OCI-LY1 (cell line): ENCODE measurements around the gene CLEC16A.

Source experiments
- H2AFZ ChIP-seq: fragments of 200-600 bp; sonication (generic), shearing (Covaris generic); 2 replicates; pipeline ENCODE4 v1.6.0; 2014; ENCODE audit warnings: antibody characterized with exemption, mild to moderate bottlenecking, low read length
- H3F3A ChIP-seq: fragments of 200-600 bp; sonication (generic), shearing (Covaris generic); 2 replicates; pipeline ENCODE4 v1.6.0; 2014; ENCODE audit warnings: mild to moderate bottlenecking, antibody characterized with exemption, low read length, moderate library complexity; ENCODE audit not compliant: insufficient read depth
- H3K27ac ChIP-seq: fragments of 200-600 bp; sonication (generic); 2 replicates; pipeline ENCODE4 v1.5.1; 2014; ENCODE audit warnings: low read length, mixed run types, mild to moderate bottlenecking, low read depth; ENCODE audit not compliant: poor library complexity, severe bottlenecking
- H3K27me3 ChIP-seq: fragments of 200-600 bp; sonication (generic); 2 replicates; pipeline ENCODE4 v1.6.0; 2014; ENCODE audit warnings: antibody characterized with exemption, mild to moderate bottlenecking, low read length, moderate library complexity; ENCODE audit not compliant: insufficient read depth
- H3K36me3 ChIP-seq: fragments of 200-600 bp; sonication (generic); 2 replicates; pipeline ENCODE4 v1.6.1; 2014; ENCODE audit warnings: mild to moderate bottlenecking, antibody characterized with exemption, low read length, moderate library complexity, mixed read lengths; ENCODE audit not compliant: insufficient read depth
- H3K4me1 ChIP-seq: fragments of 200-600 bp; sonication (generic); 2 replicates; pipeline ENCODE4 v1.5.1; 2014; ENCODE audit warnings: mild to moderate bottlenecking, low read length, moderate library complexity; ENCODE audit not compliant: insufficient read depth, severe bottlenecking
- H3K4me2 ChIP-seq: fragments of 200-600 bp; sonication (generic), shearing (Covaris generic); 2 replicates; pipeline ENCODE4 v1.6.1; 2014; ENCODE audit warnings: low read length
- H3K4me3 ChIP-seq: fragments of 200-600 bp; sonication (generic); 2 replicates; pipeline ENCODE4 v1.5.1; 2014; ENCODE audit warnings: low read length, low read depth, mild to moderate bottlenecking, mixed read lengths; ENCODE audit not compliant: poor library complexity, severe bottlenecking
- H3K79me2 ChIP-seq: fragments of 200-600 bp; shearing (Covaris generic); 2 replicates; pipeline ENCODE4 v1.6.1; 2016; ENCODE audit warnings: mixed run types, low read length, mixed read lengths; ENCODE audit not compliant: insufficient read depth
- H3K9ac ChIP-seq: fragments of 200-600 bp; sonication (generic), shearing (Covaris generic); 2 replicates; pipeline ENCODE4 v1.6.1; 2014; ENCODE audit warnings: mild to moderate bottlenecking, low read length, mixed read lengths
- H3K9me2 ChIP-seq: fragments of 200-600 bp; sonication (generic), shearing (Covaris generic); 2 replicates; pipeline ENCODE4 v1.6.1; 2014; ENCODE audit warnings: low read depth, mild to moderate bottlenecking, low read length, mixed read lengths
- H3K9me3 ChIP-seq: fragments of 200-600 bp; shearing (Covaris generic); 2 replicates; pipeline ENCODE4 v1.6.1; 2014; ENCODE audit warnings: low read length, mixed read lengths
- H4K20me1 ChIP-seq: fragments of 200-600 bp; sonication (generic), shearing (Covaris generic); 2 replicates; pipeline ENCODE4 v1.6.0; 2016; ENCODE audit warnings: mild to moderate bottlenecking, low read length; ENCODE audit not compliant: insufficient read depth
- CTCF ChIP-seq: fragments of 200-600 bp; sonication (generic), shearing (Covaris generic); IDR thresholded peaks from 2 replicates; pipeline ENCODE4 v1.5.1; 2017; ENCODE audit warnings: mild to moderate bottlenecking, antibody characterized with exemption, low read length, moderate library complexity, mixed read lengths
- EZH2 ChIP-seq: fragments of 200-600 bp; sonication (generic), shearing (Covaris generic); IDR thresholded peaks from 2 replicates; pipeline ENCODE4 v1.8.0; 2017; ENCODE audit warnings: borderline replicate concordance, mixed run types, mild to moderate bottlenecking, antibody characterized with exemption, low read length, moderate library complexity, mixed read lengths

Gene CLEC16A

DNA sequence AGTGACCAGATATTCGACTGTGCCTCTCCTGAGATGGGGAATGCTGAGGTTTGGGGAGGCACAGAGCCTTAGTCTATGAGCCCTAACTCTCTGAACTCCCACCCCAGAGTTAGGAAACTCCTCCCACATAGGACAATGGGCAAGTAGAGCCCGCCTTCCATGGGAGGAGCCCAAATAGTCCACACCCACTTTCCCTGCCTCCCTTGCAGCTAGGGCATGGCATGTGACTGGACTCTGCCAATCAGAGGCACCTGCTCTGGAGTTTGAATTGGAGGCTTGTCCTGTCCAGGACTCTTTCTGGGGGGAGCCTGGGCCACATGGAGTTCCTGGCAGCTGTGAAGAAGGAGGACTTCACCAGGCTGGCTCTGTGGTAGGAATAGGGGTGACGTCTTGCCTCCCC, 263.3 kb downstream of the CLEC16A start:
- Histone ChIP-seq H3K79me2 (no peaks in the 10 kb centered on the region), H3K36me3 (peaks cover 7% of the 10 kb centered on the region; the same call in 1 of the 2 replicates), H3K9me2 (no peaks in the 10 kb centered on the region), H3K9ac (no peak overlapping the region), H3K9me3 (peaks cover 7% of the 10 kb centered on the region; the same call in 1 of the 2 replicates), H3K27me3 (peaks cover 26% of the 10 kb centered on the region), H3K4me3 (no peak overlapping the region), H3K4me2 (no peak overlapping the region), H3F3A (no peaks in the 10 kb centered on the region), H2AFZ (no peak overlapping the region), H3K27ac (no peak overlapping the region), H3K4me1 (no peaks in the 10 kb centered on the region), H4K20me1 (no peaks in the 10 kb centered on the region)
- TF ChIP-seq EZH2 (no peak), CTCF (no peak)

GRCh38 chr16:11208916-11209665, 264.7 kb downstream of the CLEC16A start:
- no peaks in the 10 kb centered on the region for H3K79me2 ChIP-seq
- peaks cover 7% of the 10 kb centered on the region; the same call in 1 of the 2 replicates for H3K9me3 ChIP-seq
- H3F3A ChIP-seq = no peaks in the 10 kb centered on the region
- no peak overlapping the region for H3K9ac ChIP-seq
- no peaks in the 10 kb centered on the region for H4K20me1 ChIP-seq
- no peak overlapping the region for H2AFZ ChIP-seq
- H3K4me2 ChIP-seq = no peak overlapping the region
- no peak overlapping the region for H3K27ac ChIP-seq
- H3K9me2 ChIP-seq = no peaks in the 10 kb centered on the region
- peaks cover 20% of the 10 kb centered on the region for H3K27me3 ChIP-seq
- peaks cover 7% of the 10 kb centered on the region; the same call in 1 of the 2 replicates for H3K36me3 ChIP-seq
- no peaks in the 10 kb centered on the region for H3K4me1 ChIP-seq
- no peak for TF ChIP-seq EZH2
- no peak for TF ChIP-seq CTCF
- no peak overlapping the region for H3K4me3 ChIP-seq

DNA sequence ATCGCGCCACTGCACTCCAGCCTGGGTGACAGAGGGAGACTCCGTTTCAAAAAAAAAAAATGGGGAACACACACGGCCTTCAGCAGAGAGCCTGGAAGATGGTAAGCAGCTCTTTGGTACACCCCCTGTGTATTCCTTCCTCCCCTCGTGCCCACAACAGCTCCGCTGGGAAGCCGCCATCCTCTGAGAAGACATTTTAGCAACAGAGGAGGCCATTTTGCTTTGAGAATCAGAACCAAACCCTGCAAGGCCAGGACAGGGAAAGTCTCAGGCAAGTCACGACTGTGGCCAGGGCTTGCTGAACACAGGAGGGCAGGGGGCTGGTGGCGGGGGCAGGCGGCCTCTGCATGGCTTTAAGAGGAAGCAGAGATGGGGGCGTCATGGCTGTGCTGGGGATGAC, 265.9 kb downstream of the CLEC16A start:
- H3K4me3 ChIP-seq = no peak overlapping the region
- H3K4me1 ChIP-seq = no peaks in the 10 kb centered on the region
- H3K27ac ChIP-seq = no peak overlapping the region
- no peaks in the 10 kb centered on the region for H3F3A ChIP-seq
- H3K9ac ChIP-seq = no peak overlapping the region
- no peaks in the 10 kb centered on the region for H3K79me2 ChIP-seq
- no peaks in the 10 kb centered on the region for H3K9me2 ChIP-seq
- H3K27me3 ChIP-seq = peaks cover 20% of the 10 kb centered on the region
- H3K4me2 ChIP-seq = no peak overlapping the region
- no peak overlapping the region for H2AFZ ChIP-seq
- H4K20me1 ChIP-seq = no peaks in the 10 kb centered on the region
- H3K9me3 ChIP-seq = peaks cover 7% of the 10 kb centered on the region; the same call in 1 of the 2 replicates
- no peak for TF ChIP-seq EZH2
- no peak for TF ChIP-seq CTCF
- peaks cover 7% of the 10 kb centered on the region; the same call in 1 of the 2 replicates for H3K36me3 ChIP-seq
